D341Med (cell line): Measurements from ENCODE around the gene PANX2.

Experiments used
- DNase-seq: peaks from one replicate; pipeline ENCODE4 v3.0.0; 2012; ENCODE audit warnings: low spot score

Gene PANX2

GRCh38 chr22:50216055-50216683, 45.6 kb downstream of the PANX2 start:
- no peak for DNase-seq

- no peak for DNase-seq
Measured at GRCh38 chr22:50216684-50217520, 46.4 kb downstream of the PANX2 start.

GRCh38 chr22:50217543-50218152, 47.1 kb downstream of the PANX2 start:
- no peak for DNase-seq

GRCh38 chr22:50218153-50218995, 47.8 kb downstream of the PANX2 start:
- DNase-seq, result no peak

GRCh38 chr22:50218996-50219727, 48.6 kb downstream of the PANX2 start:
- DNase-seq, result peak; percentile 88

- no peak for DNase-seq
Measured at GRCh38 chr22:50219800-50220602, 49.5 kb downstream of the PANX2 start.

GRCh38 chr22:50220603-50221409, 50.3 kb downstream of the PANX2 start:
- DNase-seq, result no peak

- DNase-seq, result no peak
Measured at GRCh38 chr22:50221410-50222300, 51.1 kb downstream of the PANX2 start.

GRCh38 chr22:50222508-50222907, 52.0 kb downstream of the PANX2 start:
- no peak for DNase-seq

GRCh38 chr22:50224071-50224470, 53.5 kb downstream of the PANX2 start:
- DNase-seq, result no peak

GRCh38 chr22:50225200-50225969, 54.9 kb downstream of the PANX2 start:
- DNase-seq, result no peak

GRCh38 chr22:50226063-50226874, 55.7 kb downstream of the PANX2 start:
- no peak for DNase-seq

- no peak for DNase-seq
Measured at GRCh38 chr22:50226875-50227165, 56.3 kb downstream of the PANX2 start.

- DNase-seq, result no peak
Measured at GRCh38 chr22:50227579-50228215, 57.2 kb downstream of the PANX2 start.

GRCh38 chr22:50228366-50228765, 57.8 kb downstream of the PANX2 start:
- DNase-seq, result no peak

- no peak for DNase-seq
Measured at GRCh38 chr22:50229370-50229769, 58.8 kb downstream of the PANX2 start.
